ENCODE results near the gene ARSI.

- no peak for TF ChIP-seq POLR2A (IDR thresholded peaks at IDR 0.05; ENCODE audit: low read depth, low read length)
- no peak for TF ChIP-seq POLR2AphosphoS5 (IDR thresholded peaks at IDR 0.05; ENCODE audit: low read depth, low read length)
These were observed 2.4 kb upstream of the ARSI start for GRCh38 chr5:150305095-150305494.

All from GM12892 (cell line).